GM12872 (cell line): ENCODE measurements around the gene IQGAP2.

Source experiments
- CTCF ChIP-seq: IDR thresholded peaks from 3 replicates; pipeline ENCODE4 v1.5.1; 2011; ENCODE audit warnings: low read depth, mild to moderate bottlenecking, low read length, moderate library complexity; ENCODE audit not compliant: insufficient read depth

The IQGAP2 gene

GRCh38 chr5:76458486-76458830, 55.4 kb downstream of the IQGAP2 start:
- TF ChIP-seq CTCF: no peak

- no peak for TF ChIP-seq CTCF
These were observed 57.0 kb downstream of the IQGAP2 start for GRCh38 chr5:76460104-76460503.

DNA sequence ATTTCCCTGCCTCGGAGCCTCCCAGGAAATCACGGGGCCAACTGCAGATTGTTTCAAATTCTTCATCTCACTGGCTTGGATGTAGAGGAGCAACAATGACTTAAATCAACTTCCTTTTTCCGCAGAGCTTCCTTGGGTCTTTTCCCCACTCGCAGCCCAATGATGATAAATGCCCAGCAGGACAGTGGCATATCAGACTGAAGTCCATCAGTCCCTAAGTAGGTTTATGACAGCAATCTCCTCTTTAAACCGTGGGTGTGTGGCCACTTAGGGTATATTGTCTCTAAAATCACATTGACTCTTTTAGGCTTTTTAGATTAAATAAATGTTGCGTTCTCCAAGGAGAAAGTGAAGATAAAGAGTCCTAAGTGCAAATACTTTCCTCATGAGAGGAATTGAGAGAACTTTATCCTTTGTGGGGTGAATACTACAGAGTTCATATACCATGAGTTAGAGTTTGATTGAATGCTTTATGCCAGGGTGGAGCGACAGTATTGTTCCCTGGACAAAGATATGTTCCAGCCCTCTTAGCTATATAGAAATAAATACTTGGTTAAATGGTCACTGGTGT, 59.1 kb downstream of the IQGAP2 start:
- TF ChIP-seq CTCF: no peak

DNA sequence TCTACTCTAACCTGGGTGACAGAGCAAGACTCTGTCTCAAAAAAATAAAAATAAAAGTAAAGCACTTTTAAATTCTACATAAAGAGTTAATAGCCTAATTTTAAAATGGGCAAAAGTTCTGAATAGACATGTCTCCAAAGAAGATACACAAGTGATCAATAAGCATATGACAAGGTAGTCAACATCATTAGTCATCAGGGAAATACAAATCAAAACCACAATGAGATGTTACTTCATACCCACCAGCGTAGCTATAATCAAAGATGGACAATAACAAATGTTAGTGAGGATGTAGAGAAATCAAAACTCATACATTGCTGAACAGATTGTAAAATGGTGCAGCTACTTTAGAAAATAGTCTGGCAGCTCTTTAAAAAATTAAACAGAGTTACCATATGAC, 64.1 kb downstream of the IQGAP2 start:
- no peak for TF ChIP-seq CTCF

DNA sequence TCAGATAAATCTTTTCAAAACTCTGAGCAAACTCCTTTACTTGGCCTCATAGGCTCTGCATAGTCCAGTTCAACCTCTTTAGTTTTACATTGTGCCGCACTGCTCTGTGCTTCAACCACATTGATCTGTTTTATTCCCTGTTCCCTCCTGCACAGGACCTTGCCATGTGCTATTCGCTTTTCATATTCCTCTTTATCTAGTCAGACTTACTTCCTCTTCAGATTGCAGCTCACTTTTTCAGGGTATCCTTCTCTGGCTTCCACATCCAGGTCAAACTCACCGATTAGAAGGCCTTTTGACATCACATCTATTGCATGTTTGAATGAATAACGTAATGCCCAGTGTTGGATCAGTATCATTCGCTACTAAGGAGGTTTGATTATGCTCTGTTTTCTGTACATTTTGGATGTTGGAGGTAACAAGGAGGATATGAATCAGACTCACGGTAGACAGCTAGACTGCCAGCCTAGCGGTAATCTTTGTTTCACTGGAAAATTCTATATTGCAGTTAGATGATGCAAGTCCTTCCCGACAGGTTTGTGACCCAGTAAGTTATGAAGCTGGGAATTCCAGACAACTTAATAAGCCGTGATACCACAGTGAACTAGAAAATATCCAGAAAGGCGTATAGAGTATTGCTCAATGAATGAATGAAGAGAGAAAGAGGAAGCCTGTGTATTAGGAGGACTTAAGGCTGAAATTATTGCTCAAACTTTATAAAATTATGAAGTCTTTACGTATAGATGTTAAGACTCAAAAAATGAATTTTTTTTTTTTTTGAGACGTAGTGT, 65.7 kb downstream of the IQGAP2 start:
- TF ChIP-seq CTCF: no peak

DNA sequence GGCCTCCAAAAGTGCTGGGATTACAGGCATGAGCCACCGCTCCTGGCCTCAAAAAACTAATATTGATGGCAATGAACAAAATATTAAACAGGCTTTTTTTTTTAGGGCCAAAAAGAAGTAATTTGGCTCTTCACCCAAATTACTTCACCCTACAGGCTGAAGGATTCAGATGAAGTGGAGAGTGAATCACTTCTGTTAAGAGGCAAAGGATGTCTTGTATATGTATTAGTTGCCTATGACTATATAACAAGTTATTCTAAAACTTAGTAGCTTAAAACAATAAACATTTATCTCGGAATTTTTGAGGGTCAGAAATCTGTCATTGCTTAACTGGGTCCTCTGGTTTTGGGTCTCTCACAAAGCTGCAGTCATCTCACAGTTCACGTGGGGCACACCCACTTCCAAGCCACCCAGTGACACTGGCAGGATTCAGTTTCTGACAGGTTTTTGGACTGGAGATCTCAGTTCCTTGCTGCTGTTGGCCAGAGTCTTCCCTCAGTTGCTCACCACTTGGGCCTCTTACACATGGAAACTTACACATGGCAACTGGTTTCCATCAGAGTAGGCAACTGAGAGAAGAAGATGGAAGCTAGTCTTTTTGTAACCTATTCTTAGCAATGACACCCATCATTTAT, 66.7 kb downstream of the IQGAP2 start:
- TF ChIP-seq CTCF: no peak

DNA sequence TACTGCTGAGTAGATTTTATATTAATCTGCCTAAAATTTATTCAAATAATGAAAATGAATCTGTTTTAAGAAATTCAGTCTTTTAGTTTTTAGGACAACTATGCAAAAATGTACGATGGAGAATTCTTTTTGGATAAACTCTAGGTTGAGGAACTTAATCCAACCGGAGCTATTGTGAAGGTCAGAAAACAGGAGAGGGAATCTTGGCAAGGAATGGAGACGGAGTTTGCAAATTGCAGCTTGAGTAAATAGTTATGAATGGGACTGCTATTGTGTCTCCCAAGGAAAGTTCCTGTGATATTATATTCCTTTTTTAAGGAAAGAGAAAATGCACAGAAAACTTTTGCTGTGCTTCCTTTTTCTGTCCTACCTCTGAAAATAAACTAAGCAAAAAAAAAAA, 67.9 kb downstream of the IQGAP2 start:
- no peak for TF ChIP-seq CTCF
